HCT116 (cell line): Measurements from ENCODE around the gene CERT1.

Experiments
- CBX3 ChIP-seq: IDR thresholded peaks from 2 replicates; pipeline ENCODE4 v1.6.1; 2012; ENCODE audit warnings: low read depth
- JUND ChIP-seq: IDR thresholded peaks from 2 replicates; pipeline ENCODE4 v1.6.1; 2012
- RAD21 ChIP-seq: IDR thresholded peaks from 2 replicates; pipeline ENCODE4 v1.6.1; 2012; ENCODE audit warnings: low read depth, mild to moderate bottlenecking
- YY1 ChIP-seq: IDR thresholded peaks from 2 replicates; pipeline ENCODE4 v1.6.1; 2011; ENCODE audit warnings: low read length, low read depth, moderate library complexity, mild to moderate bottlenecking; ENCODE audit not compliant: insufficient replicate concordance; ENCODE audit errors: extremely low read depth
- TF ChIP-seq, protein P1 (sequence below): IDR thresholded peaks from 2 replicates; pipeline ENCODE4 v1.6.1; 2011; ENCODE audit warnings: mild to moderate bottlenecking, low read length, moderate library complexity; ENCODE audit not compliant: insufficient replicate concordance; ENCODE audit errors: extremely low read depth
- TF ChIP-seq, protein P2 (sequence below), 3 experiments: fragments of 200-600 bp in 1 of 3; sonication (generic) in 1 of 3; IDR thresholded peaks in 2 of 3; conservative IDR thresholded peaks in 1 of 3; 2 replicates each; pipeline ENCODE4 v1.5.1; 2012 to 2017; ENCODE audit warnings: low read depth in 2 of 3, low read length in 2 of 3, antibody characterized with exemption in 1 of 3, borderline replicate concordance in 1 of 3, control low read depth in 1 of 3, mild to moderate bottlenecking in 1 of 3, mixed read lengths in 1 of 3, mixed run types in 1 of 3, moderate library complexity in 1 of 3; ENCODE audit not compliant: insufficient read depth in 1 of 3
- TF ChIP-seq, protein P3 (sequence below): IDR thresholded peaks from 2 replicates; pipeline ENCODE4 v1.6.1; 2012
- TF ChIP-seq, protein P4 (sequence below): IDR thresholded peaks from 2 replicates; pipeline ENCODE4 v1.6.1; 2012; ENCODE audit warnings: low read depth

DNA sequence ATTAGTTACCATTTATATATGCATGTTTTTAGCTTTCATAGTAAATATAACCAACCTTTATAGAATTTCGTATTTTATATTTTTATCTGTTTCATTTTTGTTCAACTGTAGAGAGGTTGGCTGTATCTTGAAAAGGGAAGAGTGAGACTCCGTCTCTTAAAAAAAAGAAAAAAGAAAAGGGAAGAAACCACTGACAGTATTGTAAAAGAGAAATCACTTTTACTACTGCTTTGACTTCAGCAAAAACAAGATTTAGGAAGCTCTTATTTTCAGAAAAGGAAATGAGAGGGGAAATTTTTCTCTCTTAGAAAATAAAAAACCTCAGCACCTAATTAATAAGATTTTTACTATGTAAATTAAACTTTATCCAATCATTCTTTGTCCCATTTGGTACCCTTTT lies 14.6 kb upstream of the CERT1 start:
- TF ChIP-seq CBX3, result no peak
- TF ChIP-seq, protein P1, sequence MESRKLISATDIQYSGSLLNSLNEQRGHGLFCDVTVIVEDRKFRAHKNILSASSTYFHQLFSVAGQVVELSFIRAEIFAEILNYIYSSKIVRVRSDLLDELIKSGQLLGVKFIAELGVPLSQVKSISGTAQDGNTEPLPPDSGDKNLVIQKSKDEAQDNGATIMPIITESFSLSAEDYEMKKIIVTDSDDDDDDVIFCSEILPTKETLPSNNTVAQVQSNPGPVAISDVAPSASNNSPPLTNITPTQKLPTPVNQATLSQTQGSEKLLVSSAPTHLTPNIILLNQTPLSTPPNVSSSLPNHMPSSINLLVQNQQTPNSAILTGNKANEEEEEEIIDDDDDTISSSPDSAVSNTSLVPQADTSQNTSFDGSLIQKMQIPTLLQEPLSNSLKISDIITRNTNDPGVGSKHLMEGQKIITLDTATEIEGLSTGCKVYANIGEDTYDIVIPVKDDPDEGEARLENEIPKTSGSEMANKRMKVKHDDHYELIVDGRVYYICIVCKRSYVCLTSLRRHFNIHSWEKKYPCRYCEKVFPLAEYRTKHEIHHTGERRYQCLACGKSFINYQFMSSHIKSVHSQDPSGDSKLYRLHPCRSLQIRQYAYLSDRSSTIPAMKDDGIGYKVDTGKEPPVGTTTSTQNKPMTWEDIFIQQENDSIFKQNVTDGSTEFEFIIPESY, result no peak
- TF ChIP-seq, protein P2, sequence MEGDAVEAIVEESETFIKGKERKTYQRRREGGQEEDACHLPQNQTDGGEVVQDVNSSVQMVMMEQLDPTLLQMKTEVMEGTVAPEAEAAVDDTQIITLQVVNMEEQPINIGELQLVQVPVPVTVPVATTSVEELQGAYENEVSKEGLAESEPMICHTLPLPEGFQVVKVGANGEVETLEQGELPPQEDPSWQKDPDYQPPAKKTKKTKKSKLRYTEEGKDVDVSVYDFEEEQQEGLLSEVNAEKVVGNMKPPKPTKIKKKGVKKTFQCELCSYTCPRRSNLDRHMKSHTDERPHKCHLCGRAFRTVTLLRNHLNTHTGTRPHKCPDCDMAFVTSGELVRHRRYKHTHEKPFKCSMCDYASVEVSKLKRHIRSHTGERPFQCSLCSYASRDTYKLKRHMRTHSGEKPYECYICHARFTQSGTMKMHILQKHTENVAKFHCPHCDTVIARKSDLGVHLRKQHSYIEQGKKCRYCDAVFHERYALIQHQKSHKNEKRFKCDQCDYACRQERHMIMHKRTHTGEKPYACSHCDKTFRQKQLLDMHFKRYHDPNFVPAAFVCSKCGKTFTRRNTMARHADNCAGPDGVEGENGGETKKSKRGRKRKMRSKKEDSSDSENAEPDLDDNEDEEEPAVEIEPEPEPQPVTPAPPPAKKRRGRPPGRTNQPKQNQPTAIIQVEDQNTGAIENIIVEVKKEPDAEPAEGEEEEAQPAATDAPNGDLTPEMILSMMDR (IDR thresholded peaks at IDR 0.05 in 2 of 3, conservative IDR thresholded peaks at IDR 0.05 in 1 of 3; ENCODE audit: borderline replicate concordance in 1 of 3, insufficient read depth in 1 of 3, low read depth in 2 of 3, low read length in 2 of 3), result no peak
- TF ChIP-seq, protein P3, sequence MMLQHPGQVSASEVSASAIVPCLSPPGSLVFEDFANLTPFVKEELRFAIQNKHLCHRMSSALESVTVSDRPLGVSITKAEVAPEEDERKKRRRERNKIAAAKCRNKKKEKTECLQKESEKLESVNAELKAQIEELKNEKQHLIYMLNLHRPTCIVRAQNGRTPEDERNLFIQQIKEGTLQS, result no peak
- TF ChIP-seq RAD21, result no peak
- TF ChIP-seq, protein P4, sequence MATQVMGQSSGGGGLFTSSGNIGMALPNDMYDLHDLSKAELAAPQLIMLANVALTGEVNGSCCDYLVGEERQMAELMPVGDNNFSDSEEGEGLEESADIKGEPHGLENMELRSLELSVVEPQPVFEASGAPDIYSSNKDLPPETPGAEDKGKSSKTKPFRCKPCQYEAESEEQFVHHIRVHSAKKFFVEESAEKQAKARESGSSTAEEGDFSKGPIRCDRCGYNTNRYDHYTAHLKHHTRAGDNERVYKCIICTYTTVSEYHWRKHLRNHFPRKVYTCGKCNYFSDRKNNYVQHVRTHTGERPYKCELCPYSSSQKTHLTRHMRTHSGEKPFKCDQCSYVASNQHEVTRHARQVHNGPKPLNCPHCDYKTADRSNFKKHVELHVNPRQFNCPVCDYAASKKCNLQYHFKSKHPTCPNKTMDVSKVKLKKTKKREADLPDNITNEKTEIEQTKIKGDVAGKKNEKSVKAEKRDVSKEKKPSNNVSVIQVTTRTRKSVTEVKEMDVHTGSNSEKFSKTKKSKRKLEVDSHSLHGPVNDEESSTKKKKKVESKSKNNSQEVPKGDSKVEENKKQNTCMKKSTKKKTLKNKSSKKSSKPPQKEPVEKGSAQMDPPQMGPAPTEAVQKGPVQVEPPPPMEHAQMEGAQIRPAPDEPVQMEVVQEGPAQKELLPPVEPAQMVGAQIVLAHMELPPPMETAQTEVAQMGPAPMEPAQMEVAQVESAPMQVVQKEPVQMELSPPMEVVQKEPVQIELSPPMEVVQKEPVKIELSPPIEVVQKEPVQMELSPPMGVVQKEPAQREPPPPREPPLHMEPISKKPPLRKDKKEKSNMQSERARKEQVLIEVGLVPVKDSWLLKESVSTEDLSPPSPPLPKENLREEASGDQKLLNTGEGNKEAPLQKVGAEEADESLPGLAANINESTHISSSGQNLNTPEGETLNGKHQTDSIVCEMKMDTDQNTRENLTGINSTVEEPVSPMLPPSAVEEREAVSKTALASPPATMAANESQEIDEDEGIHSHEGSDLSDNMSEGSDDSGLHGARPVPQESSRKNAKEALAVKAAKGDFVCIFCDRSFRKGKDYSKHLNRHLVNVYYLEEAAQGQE, result no peak
- TF ChIP-seq JUND, result no peak
- TF ChIP-seq YY1, result no peak
